Measurements from ENCODE around the gene ERF.

DNA sequence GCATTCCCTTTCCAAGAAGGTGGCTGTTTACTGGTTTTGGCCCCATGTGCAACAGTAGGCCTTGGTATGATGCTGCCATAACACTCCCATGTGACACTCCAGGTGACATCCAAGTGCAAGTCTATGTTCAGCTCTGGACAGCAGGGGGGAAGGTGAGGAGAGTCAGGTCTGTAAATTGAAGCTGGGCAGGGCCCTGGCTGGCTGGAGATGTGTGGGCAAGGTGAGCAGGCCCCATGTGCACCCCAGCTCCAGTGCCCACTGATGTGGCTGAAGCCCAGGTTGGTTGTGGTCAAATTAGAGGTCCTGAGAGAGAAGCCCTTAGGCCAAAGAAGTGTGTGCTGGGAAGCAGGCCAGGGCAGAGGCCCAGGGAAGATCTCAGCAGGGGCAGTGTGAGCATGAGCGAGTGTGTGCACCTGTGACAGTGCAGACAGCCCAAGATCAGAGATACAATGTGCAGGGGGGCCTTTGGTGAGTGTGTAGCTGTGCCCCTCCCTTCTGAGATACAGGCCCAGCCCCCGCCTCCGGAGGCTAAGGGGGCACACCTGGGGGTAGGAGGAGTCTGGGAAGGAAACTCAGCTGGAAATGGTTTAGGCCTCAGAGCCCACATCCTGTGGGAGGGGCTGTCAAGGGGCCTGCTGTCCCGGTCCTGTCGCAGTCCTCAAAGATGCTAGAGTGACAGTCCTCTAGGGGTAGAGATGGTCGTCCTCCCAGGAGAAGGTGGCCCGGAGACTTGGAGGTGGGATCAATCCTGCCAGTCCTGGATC, 56.1 kb downstream of the ERF start:
- TF ChIP-seq POLR2AphosphoS5 (IDR thresholded peaks at IDR 0.05; ENCODE audit: low read depth, low read length) (no peak), POLR2A (IDR thresholded peaks at IDR 0.05; ENCODE audit: low read depth, low read length) (peak; percentile 58; the same call in 1 of the 2 replicates)
